Neural cell (in vitro differentiated cells): Measurements from ENCODE around the gene PRKD1.

Experiments
- EP300 ChIP-seq: fragments of 450-650 bp; conservative IDR thresholded peaks from 2 replicates; pipeline ENCODE4 v1.6.1; 2014; ENCODE audit warnings: antibody characterized with exemption, mild to moderate bottlenecking, moderate library complexity; ENCODE audit not compliant: poor library complexity, severe bottlenecking
- MXI1 ChIP-seq: fragments of 450-650 bp; conservative IDR thresholded peaks from 2 replicates; pipeline ENCODE4 v1.6.1; 2014; ENCODE audit warnings: antibody characterized with exemption, mild to moderate bottlenecking; ENCODE audit not compliant: poor library complexity, severe bottlenecking
- POLR2AphosphoS5 ChIP-seq: IDR thresholded peaks from 2 replicates; pipeline ENCODE4 v1.6.1; 2012
- TF ChIP-seq, protein P1 (sequence below): fragments of 450-650 bp; IDR thresholded peaks from 2 replicates; pipeline ENCODE4 v1.5.1; 2014; ENCODE audit warnings: antibody characterized with exemption, mild to moderate bottlenecking, moderate library complexity; ENCODE audit not compliant: poor library complexity, severe bottlenecking

DNA sequence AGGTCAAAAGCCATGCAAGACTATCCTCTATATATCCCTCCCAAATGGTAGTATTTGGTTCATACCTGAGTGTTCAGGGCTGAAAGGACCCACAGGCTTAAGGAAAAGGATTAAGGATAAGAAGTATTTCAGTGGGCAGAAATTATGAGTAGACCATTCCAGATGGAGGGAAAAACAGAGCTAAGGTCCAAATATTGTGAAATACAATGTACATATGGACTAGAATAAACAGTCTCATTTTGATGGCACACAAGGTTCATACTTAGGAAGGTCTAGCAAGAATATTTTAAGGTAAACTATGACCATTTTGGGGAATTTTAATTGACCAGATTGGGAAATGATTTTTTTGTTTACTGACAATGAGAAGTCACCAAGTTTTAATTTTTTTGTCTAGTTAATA, 124.6 kb downstream of the PRKD1 start:
- TF ChIP-seq, protein P1, sequence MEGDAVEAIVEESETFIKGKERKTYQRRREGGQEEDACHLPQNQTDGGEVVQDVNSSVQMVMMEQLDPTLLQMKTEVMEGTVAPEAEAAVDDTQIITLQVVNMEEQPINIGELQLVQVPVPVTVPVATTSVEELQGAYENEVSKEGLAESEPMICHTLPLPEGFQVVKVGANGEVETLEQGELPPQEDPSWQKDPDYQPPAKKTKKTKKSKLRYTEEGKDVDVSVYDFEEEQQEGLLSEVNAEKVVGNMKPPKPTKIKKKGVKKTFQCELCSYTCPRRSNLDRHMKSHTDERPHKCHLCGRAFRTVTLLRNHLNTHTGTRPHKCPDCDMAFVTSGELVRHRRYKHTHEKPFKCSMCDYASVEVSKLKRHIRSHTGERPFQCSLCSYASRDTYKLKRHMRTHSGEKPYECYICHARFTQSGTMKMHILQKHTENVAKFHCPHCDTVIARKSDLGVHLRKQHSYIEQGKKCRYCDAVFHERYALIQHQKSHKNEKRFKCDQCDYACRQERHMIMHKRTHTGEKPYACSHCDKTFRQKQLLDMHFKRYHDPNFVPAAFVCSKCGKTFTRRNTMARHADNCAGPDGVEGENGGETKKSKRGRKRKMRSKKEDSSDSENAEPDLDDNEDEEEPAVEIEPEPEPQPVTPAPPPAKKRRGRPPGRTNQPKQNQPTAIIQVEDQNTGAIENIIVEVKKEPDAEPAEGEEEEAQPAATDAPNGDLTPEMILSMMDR = no peak
- no peak for TF ChIP-seq MXI1
- no peak for TF ChIP-seq POLR2AphosphoS5
- TF ChIP-seq EP300 = no peak
